Activated T-helper 1 cell treated with anti-CD3 and anti-CD28 coated beads, Interleukin-12 subunit alpha, Interleukin-12 subunit beta, Interleukin-2, Interleukin-4 antibody, amounts not matched to agents 30 ng/mL and 10 ng/mL and 1 ng/mL, durations not matched to agents 14 hours and 24 hours and 36 hours (primary cell): ENCODE results near the gene PFKFB3. TPM values are rescaled to one million over a fixed set of nuclear protein-coding genes. Genes with fewer than 3 reads are reported as not detected.
"Not testable (repeated sequence)": the region's sequence is repeated elsewhere in the genome, so short reads cannot be mapped to it uniquely, and the experiment has no call there.

ENCODE experiments used
- DNase-seq: peaks from one replicate; pipeline ENCODE4 v3.0.0; 2021; ENCODE audit warnings: low spot score
- H3K27ac Mint-ChIP-seq: one replicate; pipeline ENCODE4 v1.8.0; 2021; ENCODE audit warnings: mild to moderate bottlenecking, mixed read lengths
- H3K27me3 Mint-ChIP-seq: one replicate; pipeline ENCODE4 v1.8.0; 2022; ENCODE audit warnings: mild to moderate bottlenecking, moderate library complexity, mixed read lengths; ENCODE audit not compliant: insufficient read depth
- H3K36me3 Mint-ChIP-seq: one replicate; pipeline ENCODE4 v1.8.0; 2021; ENCODE audit warnings: low read depth, mixed read lengths
- H3K4me1 Mint-ChIP-seq: one replicate; pipeline ENCODE4 v1.8.0; 2021; ENCODE audit warnings: low read depth, mixed read lengths
- H3K4me3 Mint-ChIP-seq: one replicate; pipeline ENCODE4 v1.8.0; 2021; ENCODE audit warnings: mild to moderate bottlenecking, moderate library complexity, mixed read lengths
- H3K9me3 Mint-ChIP-seq: one replicate; pipeline ENCODE4 v1.8.0; 2021; ENCODE audit warnings: mixed read lengths
- intact Hi-C: fragments of 100-400 bp; cut with micrococcal nuclease; formaldehyde crosslinking; loops from one replicate; pipeline ENCODE4 v1.15.1; 2024
- total RNA-seq: library from RNA; stranded (reverse); gene quantifications from 2 replicates; pipeline ENCODE4 v1.2.3, GENCODE V29; 2022

Gene PFKFB3
- total RNA-seq, 1 donor from 2014 or later, result 90.3 TPM

DNA sequence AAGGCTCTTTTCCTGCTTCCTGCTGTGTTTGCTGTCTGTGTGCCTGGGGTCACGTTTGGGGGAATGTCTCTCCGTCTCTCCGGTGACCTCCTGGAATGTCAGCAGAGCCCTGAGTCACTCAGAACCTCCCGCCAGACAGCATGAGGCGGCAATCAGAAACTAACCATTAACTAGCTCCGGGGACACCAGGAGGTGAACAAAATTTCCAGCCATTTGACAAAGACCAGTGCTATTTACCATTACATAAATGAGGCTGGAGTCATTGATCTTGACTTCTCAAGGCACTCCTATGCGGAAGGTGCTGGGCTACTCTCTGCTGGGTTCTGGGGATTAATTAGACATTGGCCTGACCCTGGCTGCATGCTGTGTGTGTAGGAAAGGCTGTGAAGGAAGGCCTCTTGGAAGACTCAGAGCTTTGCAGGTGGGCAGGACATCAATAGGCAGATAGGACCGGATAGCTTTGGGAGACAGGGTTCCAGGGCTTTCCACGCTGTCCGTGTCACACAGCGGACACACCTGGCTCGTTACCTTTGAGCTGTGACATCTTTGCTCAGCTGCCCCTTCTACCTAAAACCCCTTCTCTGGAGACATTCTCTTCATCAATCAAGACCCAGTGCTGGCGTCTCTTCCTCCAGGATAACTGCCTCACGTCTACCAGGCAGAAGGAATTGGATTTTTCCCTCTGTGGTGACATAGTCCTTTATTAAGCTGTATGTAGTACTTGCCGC lies 77.0 kb downstream of the PFKFB3 start:
- H3K4me3 Mint-ChIP-seq, result no peak overlapping the region
- no peak overlapping the region for H3K27ac Mint-ChIP-seq
- intact Hi-C loops, result loop anchor here (10.0 kb wide), 1 partner anchor 465 kb away; the partner anchor contains the start of gene GDI2
- H3K36me3 Mint-ChIP-seq, result peaks cover 17% of the 10 kb centered on the region
- peaks cover 51% of the 10 kb centered on the region for H3K4me1 Mint-ChIP-seq
- H3K9me3 Mint-ChIP-seq, result peaks cover 4% of the 10 kb centered on the region
- no peaks in the 10 kb centered on the region for H3K27me3 Mint-ChIP-seq
- no peak for DNase-seq

DNA sequence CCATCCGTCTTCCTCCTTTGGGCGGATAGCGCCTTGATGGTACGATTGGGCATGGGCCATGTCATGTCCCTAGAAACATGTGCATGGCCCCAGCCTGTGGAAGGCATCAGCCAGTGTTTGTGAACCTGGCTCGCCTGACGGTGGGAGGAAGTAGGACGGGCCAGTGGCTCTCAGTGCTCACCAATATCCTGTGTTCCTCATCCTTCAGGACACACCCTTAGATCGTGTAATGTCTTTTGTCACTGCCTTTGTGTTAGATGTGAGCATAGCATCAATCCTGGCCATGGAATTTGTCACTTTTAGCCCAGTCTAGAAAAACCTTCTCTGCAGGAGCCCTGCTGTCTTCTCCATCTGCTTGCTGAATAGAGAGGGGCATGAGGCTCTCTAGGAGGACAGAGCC lies 77.6 kb downstream of the PFKFB3 start:
- intact Hi-C loops, result no loop called here
- no peaks in the 10 kb centered on the region for H3K9me3 Mint-ChIP-seq
- DNase-seq, result no peak
- H3K36me3 Mint-ChIP-seq, result peaks cover 13% of the 10 kb centered on the region
- H3K27me3 Mint-ChIP-seq, result no peaks in the 10 kb centered on the region
- peaks cover 45% of the 10 kb centered on the region for H3K4me1 Mint-ChIP-seq
- no peak overlapping the region for H3K4me3 Mint-ChIP-seq
- H3K27ac Mint-ChIP-seq, result no peak overlapping the region

DNA sequence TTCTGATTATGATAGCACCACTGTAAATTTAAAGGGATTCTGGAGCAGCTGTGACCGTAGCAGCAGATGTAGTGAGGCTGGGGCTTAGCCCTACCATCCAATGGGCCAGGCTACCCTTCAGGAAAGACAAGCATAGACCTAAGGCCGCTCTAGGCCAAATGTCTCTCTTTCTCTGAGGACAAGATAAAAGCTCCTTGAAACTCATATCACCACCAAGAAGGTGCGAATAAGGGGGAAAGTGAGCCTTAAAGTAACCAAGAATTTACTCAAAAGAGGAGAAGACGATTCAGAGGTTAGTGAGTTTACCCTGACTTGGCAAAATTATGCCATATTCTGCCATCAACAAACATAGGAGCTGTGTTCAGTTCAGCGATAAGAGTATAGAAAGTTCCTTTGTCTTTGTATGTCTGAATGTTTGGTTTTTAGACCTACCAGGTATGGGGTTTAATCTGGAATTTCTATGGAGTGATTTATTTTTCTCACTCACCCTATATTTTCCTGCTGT lies 79.8 kb downstream of the PFKFB3 start:
- Mint-ChIP-seq H3K36me3 (peaks cover 14% of the 10 kb centered on the region), H3K4me3 (no peak overlapping the region), H3K9me3 (no peaks in the 10 kb centered on the region)

DNA sequence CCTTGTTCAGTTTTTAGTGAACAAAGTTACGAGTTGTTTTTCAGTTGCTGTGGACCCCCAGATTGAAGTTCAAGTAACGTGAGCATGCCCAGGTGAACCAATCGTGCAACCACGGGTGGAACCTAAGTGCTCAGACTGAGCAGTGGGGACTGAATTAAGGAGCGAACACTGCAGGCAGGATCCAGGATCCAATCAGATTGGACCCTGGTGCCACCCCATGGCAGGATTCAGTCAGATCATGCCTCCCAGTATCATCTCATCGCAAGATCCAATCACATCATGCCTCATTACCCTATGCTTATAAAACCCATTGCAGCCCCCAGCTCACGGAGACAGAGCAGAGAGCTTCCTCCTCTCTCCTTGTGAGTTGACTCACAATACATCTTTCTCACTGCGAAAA lies 80.9 kb downstream of the PFKFB3 start:
- peaks cover 21% of the 10 kb centered on the region for H3K4me1 Mint-ChIP-seq

More for the DNA sequence above, 79.8 kb downstream of the PFKFB3 start:
- Mint-ChIP-seq H3K4me1 (peaks cover 24% of the 10 kb centered on the region), H3K27ac (no peak overlapping the region), H3K27me3 (no peaks in the 10 kb centered on the region)
- intact Hi-C loops, result no loop called here
- no peak for DNase-seq

DNA sequence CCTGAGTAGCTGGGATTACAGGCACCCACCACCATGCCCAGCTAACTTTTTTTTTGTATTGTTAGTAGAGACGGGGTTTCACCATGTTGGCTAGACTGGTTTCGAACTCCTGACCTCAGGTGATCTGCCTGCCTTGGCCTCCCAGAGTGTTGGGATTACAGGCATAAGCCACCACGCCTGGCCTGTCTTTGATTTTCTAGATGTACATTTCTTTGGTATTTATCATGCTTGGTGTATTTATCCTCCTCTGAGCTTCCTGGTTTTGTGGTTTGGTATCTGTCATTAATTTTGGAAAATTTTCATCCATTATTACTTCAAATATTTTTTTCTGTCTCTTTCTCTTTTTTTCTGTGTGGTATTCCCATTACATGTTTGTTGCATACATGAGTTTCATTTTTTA lies 87.9 kb downstream of the PFKFB3 start:
- Mint-ChIP-seq H3K27ac (peak overlapping the region; percentile 95), H3K9me3 (peaks cover 13% of the 10 kb centered on the region), H3K4me1 (peaks cover 42% of the 10 kb centered on the region), H3K36me3 (peaks cover 16% of the 10 kb centered on the region)
- H3K4me3 Mint-ChIP-seq, DNase-seq, H3K27me3 Mint-ChIP-seq: not testable (repeated sequence)
- intact Hi-C loops, result loop anchor here (1.0 to 5.0 kb wide), 5 partner anchors 9 to 88 kb away; partner anchors contain the start of gene PFKFB3

More for the DNA sequence above, 80.9 kb downstream of the PFKFB3 start:
- Mint-ChIP-seq H3K27me3 (no peaks in the 10 kb centered on the region), H3K27ac (no peak overlapping the region), H3K9me3 (no peaks in the 10 kb centered on the region), H3K36me3 (peaks cover 12% of the 10 kb centered on the region), H3K4me3 (no peak overlapping the region)
- intact Hi-C loops, result no loop called here
- no peak for DNase-seq

DNA sequence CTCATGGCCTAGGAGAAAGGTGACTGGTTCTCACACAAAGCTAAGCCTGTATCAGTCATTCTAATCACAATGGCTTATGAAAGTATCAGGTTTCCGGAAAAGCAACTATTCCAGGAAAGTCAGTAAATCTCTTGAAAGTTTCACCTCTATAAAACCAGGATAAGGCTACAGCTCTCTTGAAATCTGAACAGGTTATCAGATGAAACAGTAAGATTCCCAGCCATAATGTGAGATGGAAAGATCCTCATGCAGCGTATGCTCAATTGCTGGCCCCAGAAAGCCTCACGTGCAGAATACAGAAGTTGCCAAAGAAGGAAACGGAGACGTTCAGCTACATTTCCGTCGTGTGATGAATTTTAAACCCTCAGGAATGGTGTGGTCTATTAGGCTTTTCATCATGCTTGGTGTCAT lies 90.0 kb downstream of the PFKFB3 start:
- Mint-ChIP-seq H3K27ac (peak overlapping the region; percentile 78), H3K4me1 (peaks cover 63% of the 10 kb centered on the region)

DNA sequence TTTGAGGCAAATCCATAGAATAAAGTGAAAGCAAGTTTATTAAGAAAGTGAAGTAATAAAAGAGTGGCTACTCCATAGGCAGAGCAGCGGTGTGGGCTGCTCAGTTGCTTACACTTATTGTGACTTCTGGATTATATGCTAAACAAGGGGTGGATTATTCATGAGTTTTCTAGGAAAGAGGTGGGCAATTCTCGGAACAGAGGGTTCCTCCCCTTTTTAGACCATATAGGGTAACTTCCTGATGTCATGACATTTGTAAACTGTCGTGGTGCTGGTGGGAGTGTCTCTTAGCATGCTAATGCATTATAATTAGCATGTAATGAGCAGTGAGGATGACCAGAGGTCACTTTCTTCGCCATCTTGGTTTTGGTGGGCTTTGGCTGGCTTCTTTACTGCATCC lies 93.7 kb downstream of the PFKFB3 start:
- DNase-seq, intact Hi-C loops, H3K27me3 Mint-ChIP-seq, H3K4me3 Mint-ChIP-seq: not testable (repeated sequence)
- Mint-ChIP-seq H3K9me3 (peaks cover 13% of the 10 kb centered on the region), H3K4me1 (peaks cover 87% of the 10 kb centered on the region), H3K27ac (peak overlapping the region; percentile 59), H3K36me3 (peaks cover 20% of the 10 kb centered on the region)

More for the DNA sequence above, 90.0 kb downstream of the PFKFB3 start:
- H3K4me3 Mint-ChIP-seq, result no peak overlapping the region
- intact Hi-C loops, result loop anchor here (5.0 kb wide), 1 partner anchor 90 kb away; the partner anchor contains the start of gene PFKFB3
- no peaks in the 10 kb centered on the region for H3K27me3 Mint-ChIP-seq
- peaks cover 13% of the 10 kb centered on the region for H3K9me3 Mint-ChIP-seq
- no peak for DNase-seq
- peaks cover 20% of the 10 kb centered on the region for H3K36me3 Mint-ChIP-seq

DNA sequence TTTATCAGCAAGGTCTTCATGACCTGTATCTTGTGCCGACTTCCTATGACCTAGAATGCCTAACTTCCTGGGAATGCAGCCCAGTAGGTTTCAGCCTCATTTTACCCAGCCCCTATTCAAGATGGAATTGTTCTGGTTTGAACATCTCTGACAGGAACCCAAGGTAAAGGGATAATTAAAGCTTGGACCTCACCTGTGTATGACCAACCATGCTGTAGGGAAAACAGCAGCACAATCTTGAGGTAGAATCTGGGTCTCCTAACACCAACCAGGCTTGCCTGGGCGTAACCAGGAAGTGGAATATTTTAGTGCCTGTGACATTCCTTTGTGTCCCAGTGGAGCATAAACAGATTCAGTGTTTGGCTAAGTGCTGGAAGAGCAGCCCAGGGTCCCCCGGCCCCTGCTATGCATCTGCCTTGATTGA lies 94.1 kb downstream of the PFKFB3 start:
- Mint-ChIP-seq H3K4me1 (peaks cover 86% of the 10 kb centered on the region), H3K27me3 (no peaks in the 10 kb centered on the region), H3K36me3 (peaks cover 20% of the 10 kb centered on the region), H3K27ac (peak overlapping the region; percentile 55), H3K4me3 (no peak overlapping the region), H3K9me3 (peaks cover 13% of the 10 kb centered on the region)
- DNase-seq, result no peak
- intact Hi-C loops, result no loop called here

DNA sequence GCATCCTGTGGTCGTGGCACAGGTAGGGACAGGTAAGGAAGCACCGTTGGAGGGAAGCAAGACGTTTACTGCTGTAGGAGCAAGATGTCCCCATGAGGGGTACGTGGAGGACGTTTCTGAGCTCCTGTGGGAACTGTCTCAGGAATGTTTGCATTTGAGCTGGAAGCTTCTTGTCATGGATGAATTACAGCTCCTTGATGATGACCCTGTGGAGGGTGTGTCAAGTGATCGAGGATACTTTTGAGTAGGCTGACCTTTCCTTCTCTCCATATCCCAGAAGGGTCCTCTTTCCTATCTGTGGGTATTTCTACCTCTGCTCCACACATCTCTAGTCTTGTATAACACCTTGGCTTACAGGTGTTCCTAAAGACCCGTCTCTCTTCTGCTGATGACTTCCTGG lies 94.8 kb downstream of the PFKFB3 start:
- H3K27me3 Mint-ChIP-seq, result no peaks in the 10 kb centered on the region
- no peak for DNase-seq
- peaks cover 13% of the 10 kb centered on the region for H3K9me3 Mint-ChIP-seq
- peak overlapping the region; percentile 55 for H3K27ac Mint-ChIP-seq
- H3K36me3 Mint-ChIP-seq, result peaks cover 20% of the 10 kb centered on the region
- intact Hi-C loops, result no loop called here
- H3K4me1 Mint-ChIP-seq, result peaks cover 84% of the 10 kb centered on the region
- H3K4me3 Mint-ChIP-seq, result no peak overlapping the region

DNA sequence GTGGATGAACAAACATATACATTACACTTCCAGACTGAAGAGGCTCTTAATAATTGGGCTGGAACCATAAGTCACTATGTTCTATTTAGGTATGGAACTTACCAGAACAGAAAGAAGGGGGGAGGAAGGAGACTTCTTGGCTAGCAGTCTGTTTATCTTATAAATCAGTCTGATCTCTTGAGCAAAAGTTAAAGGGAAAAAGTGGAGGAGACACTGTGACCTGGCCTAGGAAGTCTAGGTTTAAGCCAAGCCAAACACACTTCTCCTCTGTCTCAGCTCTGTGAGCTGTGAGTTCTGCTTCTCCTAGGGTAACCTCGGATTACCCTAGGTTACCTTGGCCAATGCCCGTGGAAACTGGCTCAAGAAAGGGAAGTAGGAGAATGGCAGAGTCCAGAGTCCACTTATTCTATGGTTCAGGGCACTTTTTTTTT lies 95.2 kb downstream of the PFKFB3 start:
- no peak for DNase-seq
- peaks cover 79% of the 10 kb centered on the region for H3K4me1 Mint-ChIP-seq
- H3K9me3 Mint-ChIP-seq, result peaks cover 13% of the 10 kb centered on the region
- no peak overlapping the region for H3K4me3 Mint-ChIP-seq
- H3K27ac Mint-ChIP-seq, result peak overlapping the region; percentile 9
- intact Hi-C loops, result no loop called here
- peaks cover 24% of the 10 kb centered on the region for H3K36me3 Mint-ChIP-seq
- H3K27me3 Mint-ChIP-seq, result no peaks in the 10 kb centered on the region

DNA sequence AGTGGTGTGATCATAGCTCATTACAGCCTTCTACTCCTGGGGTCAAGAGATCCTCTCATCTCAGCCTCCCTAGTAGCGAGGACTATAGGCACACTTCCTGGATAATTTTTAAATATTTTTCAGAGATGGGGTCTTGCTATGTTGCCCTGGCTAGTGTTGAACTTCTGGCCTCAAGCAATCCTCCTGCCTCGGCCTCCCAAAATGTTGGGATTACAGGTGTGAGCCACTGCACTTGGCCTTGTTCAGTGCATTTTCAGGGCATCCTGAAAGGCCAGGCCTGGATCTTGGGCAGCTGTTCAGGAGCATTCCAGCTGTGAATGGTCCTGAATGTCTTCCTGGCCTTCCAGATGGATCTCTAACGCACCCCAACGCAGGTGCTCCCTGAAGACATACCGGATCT lies 95.7 kb downstream of the PFKFB3 start:
- Mint-ChIP-seq H3K4me1 (peaks cover 76% of the 10 kb centered on the region), H3K27ac (no peak overlapping the region), H3K9me3 (peaks cover 13% of the 10 kb centered on the region), H3K4me3 (no peak overlapping the region), H3K36me3 (peaks cover 26% of the 10 kb centered on the region), H3K27me3 (no peaks in the 10 kb centered on the region)
- DNase-seq, result no peak
- intact Hi-C loops, result no loop called here

DNA sequence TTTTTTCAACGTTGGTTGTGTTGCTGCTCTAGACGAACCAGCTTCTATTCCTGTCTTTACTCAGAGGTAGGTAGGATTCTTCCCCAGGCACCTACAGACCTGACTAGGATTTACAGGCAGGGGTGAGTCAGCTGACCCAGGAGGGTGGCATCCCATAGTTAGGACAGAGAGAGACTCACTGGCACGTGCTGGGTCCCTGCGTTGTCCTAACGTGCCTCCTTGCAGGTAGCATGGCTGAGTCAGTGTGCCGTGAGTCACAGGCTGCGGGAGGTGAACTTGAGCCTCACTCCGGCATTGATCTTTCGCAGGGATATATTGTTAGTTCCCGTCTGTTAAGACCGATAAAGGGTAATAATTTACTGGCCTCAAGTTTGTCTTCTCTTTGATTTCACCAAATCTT lies 96.5 kb downstream of the PFKFB3 start:
- DNase-seq, result no peak
- no peaks in the 10 kb centered on the region for H3K27me3 Mint-ChIP-seq
- peak overlapping the region; percentile 45 for H3K4me3 Mint-ChIP-seq
- H3K27ac Mint-ChIP-seq, result peak overlapping the region; percentile 46
- peaks cover 6% of the 10 kb centered on the region for H3K9me3 Mint-ChIP-seq
- peaks cover 18% of the 10 kb centered on the region for H3K36me3 Mint-ChIP-seq
- peaks cover 69% of the 10 kb centered on the region for H3K4me1 Mint-ChIP-seq
- intact Hi-C loops, result no loop called here

DNA sequence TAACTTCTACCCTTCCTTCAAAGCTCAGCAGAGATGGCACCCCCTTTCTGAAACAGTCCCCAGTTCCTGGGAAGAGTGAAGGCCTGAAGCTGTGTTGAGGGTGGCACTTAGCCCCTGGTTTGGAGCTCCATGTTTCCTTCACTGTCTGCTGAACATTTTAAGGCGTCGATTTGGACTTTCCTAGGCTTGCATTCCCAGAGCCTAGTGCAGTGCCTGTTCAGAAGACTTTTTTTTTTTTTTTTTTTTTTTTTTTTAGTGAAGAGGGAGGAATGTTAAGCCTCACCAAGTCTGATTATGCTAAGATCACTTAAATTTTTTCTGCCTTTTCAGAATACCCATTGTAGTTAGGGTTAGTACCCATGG lies 97.0 kb downstream of the PFKFB3 start:
- Mint-ChIP-seq H3K4me3 (peak overlapping the region; percentile 45), H3K9me3 (peaks cover 3% of the 10 kb centered on the region), H3K27me3 (no peaks in the 10 kb centered on the region), H3K36me3 (peaks cover 17% of the 10 kb centered on the region), H3K27ac (peak overlapping the region; percentile 56), H3K4me1 (peaks cover 64% of the 10 kb centered on the region)
- no peak for DNase-seq
- intact Hi-C loops, result no loop called here
